ENCODE data around the gene XPNPEP1. TPM values are rescaled to one million over a fixed set of nuclear protein-coding genes. Genes with fewer than 3 reads are reported as not detected.

The XPNPEP1 gene
- total and polyA plus RNA-seq, 2 of the 4 experiments (the other 2 are of a cell fraction) = 164 to 311 TPM

DNA sequence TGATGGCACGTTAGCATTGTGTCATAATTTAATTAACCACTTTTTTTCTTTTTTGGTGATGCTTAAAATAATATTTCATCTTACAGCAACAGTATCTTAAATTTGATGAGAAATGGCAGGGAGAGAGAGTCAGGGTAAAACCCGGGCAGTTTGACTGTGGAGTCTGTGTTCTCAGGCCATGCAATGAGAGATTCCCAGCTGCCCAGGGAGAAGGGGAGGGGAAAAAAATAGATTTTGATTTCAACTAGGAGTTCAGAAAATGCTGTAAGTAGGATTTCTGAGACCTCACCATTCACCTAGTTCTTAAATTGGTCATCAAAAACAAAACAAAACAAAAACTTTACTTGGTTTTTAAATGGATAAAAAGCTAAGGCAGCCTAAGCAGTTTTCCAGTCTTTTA, 37.4 kb upstream of the XPNPEP1 start:
- no CpG with 5 or more reads among the region's 2 CpGs for WGBS, 2 experiments (ENCODE audit: extremely low coverage in 2 of 2, insufficient read length in 1 of 2)
- H3K23ac ChIP-seq (ENCODE audit: low read depth, low read length) = no peak overlapping the region
- peak overlapping the region; percentile 7; the same call in 1 of the 2 replicates for H2BK120ac ChIP-seq (ENCODE audit: low read depth, low read length)
- H4K20me1 ChIP-seq (ENCODE audit: insufficient read depth, low read length) = no peaks in the 10 kb centered on the region
- H3K14ac ChIP-seq (replicated peaks; ENCODE audit: low read depth, low read length) = no peak overlapping the region
- dilution Hi-C loops (cut with HindIII; ENCODE audit: low sequenced_read_pairs, unreplicated experiment) = no loop called here
- no peak overlapping the region for H3K4me3 ChIP-seq (ENCODE audit: insufficient read depth, low read depth, low read length)
- no peak overlapping the region for H2BK15ac ChIP-seq (ENCODE audit: low read depth, low read length)
- H2AK5ac ChIP-seq (ENCODE audit: low read depth, low read length) = no peak overlapping the region
- ChIA-PET CTCF (interaction anchor here (1.1 kb wide), 1 partner anchor 76 kb away, joined by 3 read pairs; no protein-coding TSS in a partner anchor), POLR2A (ENCODE audit: unreplicated experiment) (interaction anchor here (0.6 kb wide), 1 partner anchor 63 kb away, joined by 3 read pairs; no protein-coding TSS in a partner anchor)
- H3K27me3 ChIP-seq (ENCODE audit: control insufficient read depth, insufficient read depth, low read length) = no peaks in the 10 kb centered on the region
- H3K4me2 ChIP-seq (ENCODE audit: low read depth, low read length) = no peak overlapping the region
- no peak overlapping the region for H3K4ac ChIP-seq (ENCODE audit: low read depth, low read length)
- H3K36me3 ChIP-seq (ENCODE audit: control insufficient read depth, insufficient read depth, low read length) = no peaks in the 10 kb centered on the region
- no peak for DNase-seq
- H2AK9ac ChIP-seq (replicated peaks; ENCODE audit: low read depth, low read length, poor library complexity) = no peak overlapping the region
- H4K91ac ChIP-seq (ENCODE audit: insufficient read depth, low read depth, low read length) = no peak overlapping the region
- BruUV-seq (replicated peaks) = no TSS peak
- peaks cover 7% of the 10 kb centered on the region; the same call in 1 of the 2 replicates for H3K9me1 ChIP-seq (ENCODE audit: insufficient read depth, low read length)
- H2BK20ac ChIP-seq (ENCODE audit: low read depth, low read length) = no peak overlapping the region
- H3K9me3 ChIP-seq (ENCODE audit: control insufficient read depth, insufficient read depth, low read length) = no peaks in the 10 kb centered on the region
- no peak overlapping the region for H3K9ac ChIP-seq (ENCODE audit: low read depth, low read length)
- peaks cover 17% of the 10 kb centered on the region for H3K4me1 ChIP-seq (ENCODE audit: control insufficient read depth, insufficient read depth, low read length)
- no peak overlapping the region for H2BK5ac ChIP-seq (ENCODE audit: low read depth, low read length, poor library complexity, severe bottlenecking)
- H3K18ac ChIP-seq (ENCODE audit: low read depth, low read length) = peak overlapping the region; percentile 22; the same call in 1 of the 2 replicates
- H4K8ac ChIP-seq (ENCODE audit: low read depth in 2 of 2, low read length in 2 of 2) = no peak overlapping the region
- peak overlapping the region; percentile 12; the same call in 1 of the 2 replicates for H3K27ac ChIP-seq (ENCODE audit: insufficient read depth, low read length)
- H2AFZ ChIP-seq (replicated peaks; ENCODE audit: low read length, poor library complexity) = no peak overlapping the region
- ATAC-seq (ENCODE audit: low read depth) = no peak
- H3K56ac ChIP-seq (ENCODE audit: extremely low read depth, insufficient read depth, low read length) = no peak overlapping the region
- intact Hi-C loops (cut with micrococcal nuclease) = no loop called here
- TF ChIP-seq NFE2L2 (IDR thresholded peaks at IDR 0.05; ENCODE audit: low read depth, low read length) (no peak), FOS (IDR thresholded peaks at IDR 0.05; ENCODE audit: low read depth, low read length) (no peak), CHD1 (IDR thresholded peaks at IDR 0.05; ENCODE audit: low read depth, low read length) (no peak)
- in situ Hi-C loops (cut with MboI; ENCODE audit: low sequenced_read_pairs) = no loop called here
- no peak overlapping the region; the same call in 1 of the 2 replicates for H4K5ac ChIP-seq (ENCODE audit: low read depth, low read length)
- H3K79me1 ChIP-seq (ENCODE audit: low read depth in 1 of 2, low read length in 2 of 2) = no peaks in the 10 kb centered on the region

Data from IMR-90 (cell line).